Retinal pigment epithelial cell (primary cell): Measurements from ENCODE around the gene TCERG1L.

Experiments
- DNase-seq: peaks from one replicate; pipeline ENCODE4 v3.0.0-alpha.2; 2010; ENCODE audit warnings: low read depth
- H3K4me3 ChIP-seq: 2 replicates; pipeline ENCODE4 v1.5.1; 2011; ENCODE audit warnings: mild to moderate bottlenecking, low read length, control low read depth, moderate library complexity
- TF ChIP-seq, protein P1 (sequence below): conservative IDR thresholded peaks from 2 replicates; pipeline ENCODE4 v1.5.1; 2011; ENCODE audit warnings: low read depth, low read length, control low read depth, inconsistent platforms

Gene TCERG1L

GRCh38 chr10:131352765-131353290 is 41.3 kb upstream of the TCERG1L start:
- DNase-seq = no peak
- no peak overlapping the region for H3K4me3 ChIP-seq
- TF ChIP-seq, protein P1, sequence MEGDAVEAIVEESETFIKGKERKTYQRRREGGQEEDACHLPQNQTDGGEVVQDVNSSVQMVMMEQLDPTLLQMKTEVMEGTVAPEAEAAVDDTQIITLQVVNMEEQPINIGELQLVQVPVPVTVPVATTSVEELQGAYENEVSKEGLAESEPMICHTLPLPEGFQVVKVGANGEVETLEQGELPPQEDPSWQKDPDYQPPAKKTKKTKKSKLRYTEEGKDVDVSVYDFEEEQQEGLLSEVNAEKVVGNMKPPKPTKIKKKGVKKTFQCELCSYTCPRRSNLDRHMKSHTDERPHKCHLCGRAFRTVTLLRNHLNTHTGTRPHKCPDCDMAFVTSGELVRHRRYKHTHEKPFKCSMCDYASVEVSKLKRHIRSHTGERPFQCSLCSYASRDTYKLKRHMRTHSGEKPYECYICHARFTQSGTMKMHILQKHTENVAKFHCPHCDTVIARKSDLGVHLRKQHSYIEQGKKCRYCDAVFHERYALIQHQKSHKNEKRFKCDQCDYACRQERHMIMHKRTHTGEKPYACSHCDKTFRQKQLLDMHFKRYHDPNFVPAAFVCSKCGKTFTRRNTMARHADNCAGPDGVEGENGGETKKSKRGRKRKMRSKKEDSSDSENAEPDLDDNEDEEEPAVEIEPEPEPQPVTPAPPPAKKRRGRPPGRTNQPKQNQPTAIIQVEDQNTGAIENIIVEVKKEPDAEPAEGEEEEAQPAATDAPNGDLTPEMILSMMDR = no peak

DNA sequence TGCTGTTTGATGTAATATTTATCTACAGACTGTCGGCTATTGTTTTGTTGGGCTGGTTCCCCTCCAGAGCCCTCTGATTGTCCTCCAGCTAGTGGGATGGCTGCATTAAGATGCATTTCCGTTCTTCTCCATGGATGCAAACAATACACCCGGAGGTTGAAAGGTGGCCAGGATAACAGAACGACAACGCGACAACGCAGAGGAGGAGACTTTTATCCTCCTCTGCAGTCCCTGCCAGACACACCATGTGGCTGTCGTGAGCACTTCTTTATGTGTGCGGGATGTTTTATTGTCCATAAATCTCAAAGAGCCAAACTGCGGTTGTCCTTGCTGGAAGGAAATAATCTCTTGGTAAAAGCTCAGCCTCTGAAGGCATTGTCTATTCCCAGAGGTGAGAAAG is 39.1 kb upstream of the TCERG1L start:
- DNase-seq = no peak
- H3K4me3 ChIP-seq = no peak overlapping the region
- TF ChIP-seq, protein P1 = no peak

DNA sequence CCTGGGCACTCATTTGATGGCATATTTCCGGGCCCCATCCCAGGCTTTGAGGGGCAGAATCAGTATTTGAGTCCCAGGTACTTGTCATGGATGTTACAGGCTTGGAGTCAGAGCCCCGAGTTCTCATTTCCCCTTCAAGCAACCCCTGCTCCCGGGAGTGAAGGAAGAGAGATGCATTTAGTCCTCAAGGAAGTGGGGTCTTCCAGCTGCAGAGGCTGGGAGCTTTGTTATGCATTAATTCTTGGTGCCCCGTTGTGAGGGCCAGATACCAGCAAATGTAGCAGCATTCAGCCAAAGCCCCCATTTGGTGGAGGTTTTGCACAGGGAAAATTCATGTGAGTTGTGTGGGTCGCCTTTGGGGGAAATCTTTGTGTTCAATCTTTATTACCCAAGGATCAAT is 38.7 kb upstream of the TCERG1L start:
- TF ChIP-seq, protein P1 = no peak
- no peak for DNase-seq
- H3K4me3 ChIP-seq = no peak overlapping the region

DNA sequence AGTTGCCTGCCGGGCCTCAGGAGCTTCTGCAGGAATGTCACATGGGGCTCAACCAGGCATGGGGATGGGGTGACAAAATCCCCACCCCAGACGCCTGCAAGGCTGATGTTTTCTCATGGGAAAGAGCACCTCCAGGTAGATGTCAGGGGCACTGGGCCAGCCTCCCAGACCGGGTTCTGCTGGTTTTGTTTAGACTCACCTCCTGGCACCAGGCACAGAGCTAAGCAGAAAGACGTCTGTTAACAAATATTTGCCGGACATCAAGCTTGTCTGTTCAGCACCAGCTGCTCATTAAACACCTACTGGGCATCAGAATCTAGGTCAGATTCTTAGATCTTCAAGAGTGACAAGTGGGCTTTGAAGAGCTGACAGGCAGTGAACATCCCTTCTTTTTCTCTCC is 34.9 kb upstream of the TCERG1L start:
- no peak for DNase-seq
- TF ChIP-seq, protein P1 = no peak
- no peak overlapping the region for H3K4me3 ChIP-seq

GRCh38 chr10:131345691-131346090 is 34.2 kb upstream of the TCERG1L start:
- TF ChIP-seq, protein P1 = no peak
- H3K4me3 ChIP-seq = no peak overlapping the region
- DNase-seq = no peak

DNA sequence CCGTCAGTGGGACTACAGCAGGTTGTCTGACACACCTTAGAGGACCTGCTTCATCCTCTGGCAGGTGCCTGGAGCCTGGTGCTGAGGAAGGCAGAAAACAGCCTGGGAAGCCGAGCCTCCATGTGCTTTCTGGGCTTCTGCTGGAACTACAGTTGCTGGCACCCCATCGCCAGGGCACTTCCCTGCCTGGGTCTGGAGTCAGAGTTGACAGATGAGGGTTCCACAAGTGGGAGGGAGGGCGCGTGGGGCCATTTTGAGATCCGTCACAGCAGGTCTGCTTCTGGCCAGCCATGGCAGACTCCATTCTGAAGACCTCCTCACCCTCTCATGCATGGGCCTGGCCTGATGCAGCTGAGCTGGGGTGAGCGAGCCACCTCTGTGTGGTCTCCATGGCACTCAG is 33.2 kb upstream of the TCERG1L start:
- no peak overlapping the region for H3K4me3 ChIP-seq
- TF ChIP-seq, protein P1 = no peak

GRCh38 chr10:131337741-131338140 is 26.2 kb upstream of the TCERG1L start:
- DNase-seq = no peak
- TF ChIP-seq, protein P1 = no peak
- H3K4me3 ChIP-seq = no peak overlapping the region

More for the DNA sequence above, 33.2 kb upstream of the TCERG1L start:
- DNase-seq = no peak
